Spleen (tissue), 11 donors: ENCODE measurements around the gene EZH2. TPM values are rescaled to one million over a fixed set of nuclear protein-coding genes. Genes with fewer than 3 reads are reported as not detected.

Source experiments
- DNase-seq: peaks from one replicate; pipeline ENCODE4 v3.0.0-alpha.2; 2020
- H3K27ac ChIP-seq, 8 donors: fragments of 200-600 bp; sonication (generic) in 7 of 8; 1 replicate in 4 of 8; 2 replicates in 4 of 8; pipeline versions ENCODE4 v1.5.0 to v1.8.0; 2016 to 2021; ENCODE audit warnings: inconsistent platforms in 4 of 8, mild to moderate bottlenecking in 4 of 8, moderate library complexity in 1 of 8
- H3K27me3 ChIP-seq, 7 donors: fragments of 200-600 bp; sonication (generic) in 6 of 7; replicated peaks in 1 of 7; 1 replicate in 4 of 7; 2 replicates in 3 of 7; pipeline versions ENCODE4 v1.5.0 to v1.8.0; 2016 to 2021; ENCODE audit warnings: inconsistent platforms in 3 of 7, mild to moderate bottlenecking in 1 of 7
- H3K36me3 ChIP-seq, 6 donors: fragments of 200-600 bp; sonication (generic) in 5 of 6; 1 replicate in 4 of 6; 2 replicates in 2 of 6; pipeline versions ENCODE4 v1.5.0 to v1.8.0; 2016 to 2021; ENCODE audit warnings: inconsistent platforms in 2 of 6
- H3K4me1 ChIP-seq, 6 donors: fragments of 200-600 bp; sonication (generic) in 5 of 6; 1 replicate in 3 of 6; 2 replicates in 3 of 6; pipeline versions ENCODE4 v1.5.0 to v1.8.0; 2016 to 2021; ENCODE audit warnings: inconsistent platforms in 3 of 6
- H3K4me3 ChIP-seq, 8 donors: fragments of 200-600 bp; sonication (generic) in 7 of 8; 1 replicate in 4 of 8; 2 replicates in 4 of 8; pipeline versions ENCODE4 v1.5.0 to v1.8.0; 2016 to 2021; ENCODE audit warnings: inconsistent platforms in 4 of 8, mild to moderate bottlenecking in 4 of 8, moderate library complexity in 2 of 8
- H3K9me3 ChIP-seq, 8 donors: fragments of 200-600 bp; sonication (generic) in 7 of 8; 1 replicate in 4 of 8; 2 replicates in 4 of 8; pipeline versions ENCODE4 v1.5.0 to v1.8.0; 2016 to 2021; ENCODE audit warnings: inconsistent platforms in 4 of 8
- CTCF ChIP-seq, 11 experiments: fragments of 200-600 bp in 7 of 11; fragments of 450-650 bp in 4 of 11; sonication (generic) in 4 of 11; IDR thresholded peaks in 8 of 11; conservative IDR thresholded peaks in 3 of 11; 1 replicate in 7 of 11; 2 replicates in 4 of 11; pipeline versions ENCODE4 v1.4.0 to v1.8.0; 2016 to 2021; ENCODE audit warnings: antibody characterized with exemption in 11 of 11, inconsistent platforms in 4 of 11, mild to moderate bottlenecking in 1 of 11
- POLR2A ChIP-seq, 3 donors: fragments of 450-650 bp; IDR thresholded peaks; one replicate each; pipeline ENCODE4 v1.5.1; 2017; ENCODE audit warnings: antibody characterized with exemption in 3 of 3, mild to moderate bottlenecking in 1 of 3
- POLR2AphosphoS5 ChIP-seq, 3 donors: sonication (generic); formaldehyde crosslinking; IDR thresholded peaks; one replicate each; pipeline ENCODE4 v1.5.1; 2017; ENCODE audit warnings: antibody characterized with exemption in 3 of 3
- WGBS, 5 donors: extraction: QIAGEN DNeasy Blood & Tissue Kit in 3 of 5; methylation state at CpG; one replicate each; pipeline versions ENCODE4 v1.1.5 to v1.1.7; 2013 to 2018; 5-methylcytosine and 5-hydroxymethylcytosine counted together
- intact Hi-C: fragments of 100-400 bp; cut with DNase I; formaldehyde crosslinking; loops from one replicate; pipeline ENCODE4 v1.15.0; 2023; ENCODE audit warnings: low total_unique reads
- polyA plus RNA-seq, 3 donors: library from polyadenylated mRNA; stranded (reverse); fragments of 200-250 nt; gene quantifications; one replicate each; pipeline ENCODE4 v1.2.1, GENCODE V29; 2013
- total RNA-seq, 7 donors: library from RNA; depleted of rRNA in 3 of 7; stranded (reverse); fragments of >200 nt in 3 of 7; fragmentation: NEBNext Ultra II Directional in 4 of 7; extraction: Animal tissue kit (Norgen Biotek cat#: 25700) in 4 of 7; gene quantifications; one replicate each; pipeline versions ENCODE4 v1.1.0 to v1.2.1, GENCODE V29; 2016 to 2021
- donor health status: healthy with polysubstance abuse.
- donor health status: DM: no; HTN: no; CAD: no; lungs with moderate emphysema.
- donor health status: DM: no; HTN: no; CAD: no.
- donor health status: Bipolar disorder and iron deficiency.
- donor health status: healthy.
- donor health status: DM: no; HTN: no; CAD: no.
- donor health status: DM: yes; HTN: yes; CAD: no.

Gene EZH2
- total and polyA plus RNA-seq, 10 donors = 5.0 to 14.5 (median 7.4) TPM

GRCh38 chr7:148852272-148852671 lies 31.8 kb downstream of the EZH2 start:
- no peaks in the 10 kb centered on the region for H3K36me3 ChIP-seq
- no peaks in the 10 kb centered on the region for H3K27me3 ChIP-seq
- TF ChIP-seq CTCF (IDR thresholded peaks at IDR 0.05 in 8 of 11, conservative IDR thresholded peaks at IDR 0.05 in 3 of 11) (no peak), POLR2A (IDR thresholded peaks at IDR 0.05) (no peak), POLR2AphosphoS5 (IDR thresholded peaks at IDR 0.05) (no peak)
- H3K4me1 ChIP-seq = peaks cover 0 to 19% (median 5%) of the 10 kb centered on the region in 6 donors
- WGBS, 5 donors = 79 to 100% (median 86%) methylated on average over 1 of the region's 1 CpG
- DNase-seq = no peak
- no peak overlapping the region for H3K4me3 ChIP-seq
- H3K27ac ChIP-seq = no peak overlapping the region
- intact Hi-C loops = no loop called here
- H3K9me3 ChIP-seq = no peaks in the 10 kb centered on the region

- 91 to 98% (median 97%) methylated on average over 5 of the region's 5 CpGs for WGBS, 5 donors
- DNase-seq = no peak
- no peak for TF ChIP-seq CTCF (IDR thresholded peaks at IDR 0.05 in 8 of 11, conservative IDR thresholded peaks at IDR 0.05 in 3 of 11)
- no peak for TF ChIP-seq POLR2AphosphoS5 (IDR thresholded peaks at IDR 0.05)
- TF ChIP-seq POLR2A (IDR thresholded peaks at IDR 0.05) = no peak
- no peaks in the 10 kb centered on the region for H3K27me3 ChIP-seq
- peaks cover 0 to 22% (median 5%) of the 10 kb centered on the region in 6 donors for H3K4me1 ChIP-seq
- intact Hi-C loops = no loop called here
- no peak overlapping the region for H3K27ac ChIP-seq
- H3K36me3 ChIP-seq = no peaks in the 10 kb centered on the region
- no peaks in the 10 kb centered on the region for H3K9me3 ChIP-seq
- H3K4me3 ChIP-seq = no peak overlapping the region
Observed at GRCh38 chr7:148850564-148850963, 33.5 kb downstream of the EZH2 start.

DNA sequence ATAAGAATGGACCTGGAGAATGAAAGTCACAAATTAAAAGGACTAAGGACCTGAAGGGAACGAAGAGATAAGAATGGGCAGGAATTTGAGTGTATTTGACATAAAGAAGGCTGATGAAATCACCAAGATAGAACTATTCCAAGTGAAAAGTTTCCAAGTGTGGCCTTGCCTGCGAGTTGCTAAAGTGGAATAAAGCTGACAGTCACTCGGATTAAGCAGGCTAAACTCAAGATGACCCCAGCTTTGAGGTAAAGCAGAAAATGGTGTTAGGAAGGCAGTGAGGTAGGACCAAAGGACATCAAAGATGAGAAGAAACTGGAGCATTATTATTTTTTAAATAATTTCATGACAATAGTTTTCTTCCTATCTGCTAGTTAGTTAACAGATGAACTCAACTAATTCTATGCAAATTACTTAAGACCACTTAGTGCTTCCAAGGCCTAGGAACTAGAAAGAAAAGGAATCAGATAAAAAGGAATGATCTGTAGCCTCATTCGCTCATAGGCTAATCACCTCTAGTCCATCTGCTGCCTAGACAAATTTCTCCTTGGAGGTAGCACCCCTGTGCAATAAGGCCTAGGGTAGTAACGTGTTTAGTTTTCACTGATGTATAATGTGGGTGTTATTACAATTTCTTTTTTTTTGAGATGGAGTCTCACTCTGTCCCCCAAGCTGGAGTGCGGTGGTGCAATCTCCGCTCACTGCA lies 34.5 kb downstream of the EZH2 start:
- H3K4me1 ChIP-seq = peaks cover 0 to 25% (median 5%) of the 10 kb centered on the region in 6 donors
- no peaks in the 10 kb centered on the region for H3K27me3 ChIP-seq
- DNase-seq = no peak
- no peaks in the 10 kb centered on the region for H3K9me3 ChIP-seq
- H3K4me3 ChIP-seq = no peak overlapping the region
- TF ChIP-seq POLR2AphosphoS5 (IDR thresholded peaks at IDR 0.05) = no peak
- WGBS, 5 donors = 86 to 92% (median 89%) methylated on average over 7 of the region's 7 CpGs
- no peak overlapping the region for H3K27ac ChIP-seq
- intact Hi-C loops = no loop called here
- no peaks in the 10 kb centered on the region for H3K36me3 ChIP-seq

DNA sequence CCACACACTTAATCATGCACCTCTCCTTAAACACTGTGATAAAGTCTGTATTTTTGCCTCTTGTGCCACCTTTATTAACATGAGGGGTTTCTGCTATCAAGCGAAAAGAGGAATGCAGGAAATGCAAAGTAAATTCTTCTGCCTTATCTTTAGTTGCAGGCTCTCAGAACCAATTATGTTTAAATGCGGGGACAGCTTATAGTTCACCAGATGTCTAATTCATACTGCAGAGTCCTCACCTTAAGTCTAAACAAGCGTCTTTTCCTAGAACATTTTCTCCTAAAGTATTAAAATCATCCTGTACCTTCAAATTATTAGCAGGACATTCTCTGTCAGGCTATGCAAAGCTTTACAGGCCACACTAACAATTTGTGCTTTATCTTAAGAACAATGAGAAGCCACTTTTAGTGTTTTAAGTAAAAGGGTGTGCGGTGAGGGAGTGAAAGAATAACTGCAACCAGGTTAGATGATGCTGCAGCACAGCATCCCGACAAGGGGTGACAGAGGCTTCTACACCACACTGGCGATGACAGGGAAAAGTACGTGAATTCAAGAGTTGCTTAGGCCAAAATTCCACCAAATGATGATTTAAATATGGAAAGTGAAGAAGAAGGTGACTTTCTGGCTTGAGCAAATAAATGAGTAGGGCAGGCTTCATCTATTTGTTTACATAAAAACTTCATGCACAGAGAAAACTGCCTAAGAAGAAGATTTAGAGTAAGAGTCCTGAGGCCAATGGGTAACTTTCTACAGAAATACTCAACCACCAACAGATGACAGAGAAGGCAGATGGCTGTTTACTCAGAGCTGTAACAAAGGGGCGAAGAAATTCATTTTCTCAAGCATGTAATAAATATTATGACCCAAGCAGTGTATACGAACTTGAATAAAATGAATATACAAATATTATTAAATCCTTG lies 36.0 kb downstream of the EZH2 start:
- no peak overlapping the region for H3K27ac ChIP-seq
- H3K4me1 ChIP-seq = peaks cover 0 to 25% (median 5%) of the 10 kb centered on the region in 6 donors
- H3K9me3 ChIP-seq = no peaks in the 10 kb centered on the region
- H3K27me3 ChIP-seq = no peaks in the 10 kb centered on the region
- WGBS, 5 donors = 78 to 84% (median 80%) methylated on average over 9 of the region's 9 CpGs
- no peak for TF ChIP-seq POLR2AphosphoS5 (IDR thresholded peaks at IDR 0.05)
- TF ChIP-seq CTCF (IDR thresholded peaks at IDR 0.05 in 8 of 11, conservative IDR thresholded peaks at IDR 0.05 in 3 of 11) = no peak
- no peak for TF ChIP-seq POLR2A (IDR thresholded peaks at IDR 0.05)
- no peak overlapping the region for H3K4me3 ChIP-seq
- H3K36me3 ChIP-seq = no peaks in the 10 kb centered on the region
- no peak for DNase-seq
- intact Hi-C loops = no loop called here
